PC-9 (cell line): Measurements from ENCODE around the gene SCP2.

Source experiments
- CTCF ChIP-seq: fragments of 200-600 bp; sonication (generic); conservative IDR thresholded peaks from 2 replicates; pipeline ENCODE4 v1.6.1; 2017; ENCODE audit warnings: mixed run types, antibody characterized with exemption, mild to moderate bottlenecking, moderate library complexity
- EZH2 ChIP-seq: fragments of 200-600 bp; sonication (generic); IDR thresholded peaks from 2 replicates; pipeline ENCODE4 v1.8.0; 2017; ENCODE audit warnings: antibody characterized with exemption, low read depth

GRCh38 chr1:52996653-52997052 lies 69.6 kb downstream of the SCP2 start:
- TF ChIP-seq CTCF (no peak), EZH2 (no peak)
